NCI-H2081 treated with DMSO at 0.1 percent for 48 hours (cell line): ENCODE measurements around the gene RASSF10.

Experiments
- DNase-seq: peaks from one replicate; lab custom pipeline; 2025; lab: John Stamatoyannopoulos, UW

Gene RASSF10

GRCh38 chr11:13008625-13009475 is at the start of gene RASSF10:
Gene RASSF10, plus strand, starts transcription at chr11:13009316. Its CDS starts 261 bp downstream, at chr11:13009577.
- DNase-seq = no peak

- no peak for DNase-seq
Observed at GRCh38 chr11:12961615-12962014, 47.5 kb upstream of the RASSF10 start.

GRCh38 chr11:12962306-12962705 is 46.8 kb upstream of the RASSF10 start:
- DNase-seq = no peak

GRCh38 chr11:12963051-12963450 is 46.1 kb upstream of the RASSF10 start:
- DNase-seq = no peak

- DNase-seq = no peak
Observed at GRCh38 chr11:12963792-12964536, 45.2 kb upstream of the RASSF10 start.

- no peak for DNase-seq
Observed at GRCh38 chr11:12964650-12965049, 44.5 kb upstream of the RASSF10 start.

- DNase-seq = no peak
Observed at GRCh38 chr11:12966002-12966401, 43.1 kb upstream of the RASSF10 start.

- DNase-seq = no peak
Observed at GRCh38 chr11:12968101-12968500, 41.0 kb upstream of the RASSF10 start.

- no peak for DNase-seq
Observed at GRCh38 chr11:12968826-12969225, 40.3 kb upstream of the RASSF10 start.

- DNase-seq = no peak
Observed at GRCh38 chr11:12971955-12972354, 37.2 kb upstream of the RASSF10 start.

- DNase-seq = no peak
Observed at GRCh38 chr11:12973528-12974181, 35.5 kb upstream of the RASSF10 start.

- no peak for DNase-seq
Observed at GRCh38 chr11:12975195-12975594, 33.9 kb upstream of the RASSF10 start.

GRCh38 chr11:12979928-12980689 is 29.0 kb upstream of the RASSF10 start:
- peak; percentile 51 for DNase-seq

GRCh38 chr11:12981676-12982522 is 27.2 kb upstream of the RASSF10 start:
- DNase-seq = no peak

GRCh38 chr11:12983336-12983735 is 25.8 kb upstream of the RASSF10 start:
- no peak for DNase-seq

GRCh38 chr11:12986194-12986898 is 22.8 kb upstream of the RASSF10 start:
- no peak for DNase-seq

GRCh38 chr11:12989428-12990161 is 19.5 kb upstream of the RASSF10 start:
- no peak for DNase-seq

GRCh38 chr11:12990162-12990480 is 19.0 kb upstream of the RASSF10 start:
- no peak for DNase-seq

- no peak for DNase-seq
Observed at GRCh38 chr11:12991426-12991825, 17.7 kb upstream of the RASSF10 start.

- no peak for DNase-seq
Observed at GRCh38 chr11:12993626-12994025, 15.5 kb upstream of the RASSF10 start.
